Measurements from ENCODE around the gene SLC12A8.

DNA sequence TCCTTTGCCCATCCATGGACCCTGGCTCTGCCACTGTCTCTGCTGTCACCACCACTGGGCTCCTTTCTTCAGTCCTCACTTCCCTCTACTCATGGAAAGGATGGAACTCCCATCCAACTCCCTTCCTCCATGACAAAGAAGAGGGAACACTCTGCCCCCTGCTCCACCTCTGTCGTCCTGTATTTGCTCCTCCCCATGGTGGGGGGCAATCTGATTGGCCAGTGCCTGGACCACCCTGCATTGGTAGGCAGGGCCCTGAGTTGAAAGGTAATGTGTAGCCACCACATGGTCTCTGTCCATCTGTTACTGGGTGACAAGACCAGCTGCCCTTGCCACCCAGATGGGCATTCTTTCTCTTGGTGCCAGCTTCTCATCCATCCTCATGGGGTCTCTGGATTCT lies 136.1 kb downstream of the SLC12A8 start:
- TF ChIP-seq POLR2A (IDR thresholded peaks at IDR 0.05; ENCODE audit: low read depth, low read length) (no peak), POLR2AphosphoS5 (IDR thresholded peaks at IDR 0.05; ENCODE audit: low read depth, low read length) (no peak), TAF1 (IDR thresholded peaks at IDR 0.05; ENCODE audit: borderline replicate concordance, low read depth, low read length) (no peak)

All from GM12892 (cell line).